Lower leg skin (tissue), 3 donors: ENCODE results near the gene SVIL.

ENCODE experiments used
- POLR2A ChIP-seq, 2 donors: fragments of 450-650 bp; IDR thresholded peaks; one replicate each; pipeline ENCODE4 v1.6.1; 2016 to 2017; ENCODE audit warnings: antibody characterized with exemption in 2 of 2, mild to moderate bottlenecking in 1 of 2, moderate library complexity in 1 of 2
- TF ChIP-seq, protein P1 (sequence below), 3 donors: fragments of 450-650 bp; IDR thresholded peaks; one replicate each; pipeline ENCODE4 v1.5.1; 2016; ENCODE audit warnings: antibody characterized with exemption in 3 of 3, mild to moderate bottlenecking in 3 of 3, moderate library complexity in 2 of 3

DNA sequence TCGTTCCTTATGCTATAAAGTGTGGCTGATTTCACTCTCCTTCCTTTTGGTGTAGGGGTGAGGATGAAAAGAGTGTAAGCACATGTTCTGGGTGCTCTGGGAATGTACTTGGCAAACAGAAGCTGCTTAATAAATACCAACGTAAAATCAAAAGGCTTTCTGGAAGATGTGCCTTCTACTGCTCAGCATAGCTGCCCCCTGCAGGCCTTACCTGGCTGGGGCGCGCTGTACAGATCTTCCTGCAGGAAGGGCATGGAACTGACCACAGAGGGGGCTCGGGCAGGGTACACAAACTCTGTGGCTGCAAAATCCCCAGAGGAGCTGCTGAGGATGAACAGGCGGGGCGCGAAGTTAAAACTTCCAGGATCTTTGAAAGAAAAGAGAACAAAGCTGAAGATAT lies 169.4 kb downstream of the SVIL start:
- TF ChIP-seq, protein P1, sequence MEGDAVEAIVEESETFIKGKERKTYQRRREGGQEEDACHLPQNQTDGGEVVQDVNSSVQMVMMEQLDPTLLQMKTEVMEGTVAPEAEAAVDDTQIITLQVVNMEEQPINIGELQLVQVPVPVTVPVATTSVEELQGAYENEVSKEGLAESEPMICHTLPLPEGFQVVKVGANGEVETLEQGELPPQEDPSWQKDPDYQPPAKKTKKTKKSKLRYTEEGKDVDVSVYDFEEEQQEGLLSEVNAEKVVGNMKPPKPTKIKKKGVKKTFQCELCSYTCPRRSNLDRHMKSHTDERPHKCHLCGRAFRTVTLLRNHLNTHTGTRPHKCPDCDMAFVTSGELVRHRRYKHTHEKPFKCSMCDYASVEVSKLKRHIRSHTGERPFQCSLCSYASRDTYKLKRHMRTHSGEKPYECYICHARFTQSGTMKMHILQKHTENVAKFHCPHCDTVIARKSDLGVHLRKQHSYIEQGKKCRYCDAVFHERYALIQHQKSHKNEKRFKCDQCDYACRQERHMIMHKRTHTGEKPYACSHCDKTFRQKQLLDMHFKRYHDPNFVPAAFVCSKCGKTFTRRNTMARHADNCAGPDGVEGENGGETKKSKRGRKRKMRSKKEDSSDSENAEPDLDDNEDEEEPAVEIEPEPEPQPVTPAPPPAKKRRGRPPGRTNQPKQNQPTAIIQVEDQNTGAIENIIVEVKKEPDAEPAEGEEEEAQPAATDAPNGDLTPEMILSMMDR (IDR thresholded peaks at IDR 0.05), result no peak
- no peak for TF ChIP-seq POLR2A (IDR thresholded peaks at IDR 0.05)
